GM12801 (cell line): ENCODE data around the gene DLG1.

ENCODE experiments used
- CTCF ChIP-seq: IDR thresholded peaks from one replicate; pipeline ENCODE4 v1.5.1; 2011; ENCODE audit warnings: control low read depth; ENCODE audit not compliant: insufficient read length; ENCODE audit errors: extremely low read depth

The DLG1 gene

GRCh38 chr3:197042539-197042938 lies 255.9 kb downstream of the DLG1 start:
- no peak for TF ChIP-seq CTCF

DNA sequence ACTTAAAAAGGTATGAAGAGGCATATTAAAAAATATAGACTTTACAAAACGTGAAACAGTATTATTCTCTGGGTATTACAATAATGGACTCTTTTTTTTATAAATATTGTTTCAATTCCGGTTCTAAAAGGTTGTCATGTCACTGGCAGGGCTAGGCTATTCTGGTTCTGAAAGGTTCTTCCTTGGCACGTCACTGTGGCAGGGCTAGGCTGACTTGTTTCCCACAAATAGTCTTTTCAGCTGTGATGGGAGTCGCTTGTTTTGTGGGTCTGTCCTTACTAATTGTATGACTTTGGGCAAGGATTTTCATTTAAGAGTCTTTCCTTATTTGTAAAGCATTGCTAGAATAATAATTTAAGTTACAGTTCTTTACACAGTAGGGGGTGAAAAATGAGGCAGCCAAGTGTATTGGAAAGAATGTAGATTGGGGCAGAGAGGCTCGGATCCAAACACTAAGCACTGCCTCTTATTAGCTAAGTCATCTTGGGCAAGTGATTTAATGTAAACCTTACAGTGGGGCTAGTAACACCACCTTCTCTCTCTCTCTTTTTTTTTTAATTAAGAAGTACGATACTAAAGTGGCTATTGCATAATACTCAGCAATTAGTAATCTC lies 256.4 kb downstream of the DLG1 start:
- TF ChIP-seq CTCF = no peak

DNA sequence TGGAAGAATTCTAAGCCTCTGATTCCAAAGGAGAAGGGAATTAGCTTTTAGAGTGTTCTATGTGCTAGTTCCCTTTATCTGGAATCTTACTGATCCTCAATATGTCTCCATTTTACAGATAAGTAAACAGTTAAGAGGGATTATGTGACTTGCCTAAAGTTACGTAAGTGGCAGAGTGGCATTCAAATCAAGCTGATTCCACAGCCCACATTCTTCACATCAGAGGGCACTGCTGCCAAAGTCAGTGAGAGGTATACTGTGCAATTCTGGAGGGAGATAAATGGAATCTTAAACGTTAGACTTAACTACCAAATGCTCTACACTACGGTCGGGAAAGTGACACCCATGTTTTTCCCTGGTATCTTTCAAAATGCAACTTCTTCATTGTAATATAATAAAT lies 257.8 kb downstream of the DLG1 start:
- TF ChIP-seq CTCF = no peak

- no peak for TF ChIP-seq CTCF
Observed at GRCh38 chr3:197038679-197039462, 259.5 kb downstream of the DLG1 start.

- TF ChIP-seq CTCF = no peak
Observed at GRCh38 chr3:197035577-197035976, 262.8 kb downstream of the DLG1 start.

- no peak for TF ChIP-seq CTCF
Observed at GRCh38 chr3:197031315-197032285, 266.8 kb downstream of the DLG1 start.
